ENCODE results near the gene MED13.
"Not testable (repeated sequence)": the region's sequence is repeated elsewhere in the genome, so short reads cannot be mapped to it uniquely, and the experiment has no call there.

Gene MED13

GRCh38 chr17:62049299-62049698, 15.8 kb downstream of the MED13 start:
- DNase-seq, result no peak

GRCh38 chr17:62048262-62048661, 16.8 kb downstream of the MED13 start:
- no peak for DNase-seq

DNA sequence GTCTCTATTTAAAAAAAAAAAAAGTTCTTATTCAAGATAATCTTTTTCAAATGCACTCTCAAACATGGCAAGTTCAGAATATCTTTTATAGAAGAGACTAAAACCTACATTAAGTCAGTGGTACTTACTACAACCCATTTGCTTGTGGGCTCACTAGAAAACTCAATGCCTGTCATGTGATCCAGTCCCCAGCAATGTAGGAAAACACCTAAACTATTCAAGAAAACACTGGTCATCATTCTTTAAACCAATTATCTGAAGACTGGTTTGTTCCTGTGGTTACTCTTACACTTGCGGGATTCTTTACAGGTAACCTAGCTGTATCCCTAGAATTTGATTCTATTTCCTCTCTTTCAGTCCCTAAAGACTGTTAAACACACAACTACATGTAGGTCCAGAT, 19.6 kb downstream of the MED13 start:
- no peak for DNase-seq

DNA sequence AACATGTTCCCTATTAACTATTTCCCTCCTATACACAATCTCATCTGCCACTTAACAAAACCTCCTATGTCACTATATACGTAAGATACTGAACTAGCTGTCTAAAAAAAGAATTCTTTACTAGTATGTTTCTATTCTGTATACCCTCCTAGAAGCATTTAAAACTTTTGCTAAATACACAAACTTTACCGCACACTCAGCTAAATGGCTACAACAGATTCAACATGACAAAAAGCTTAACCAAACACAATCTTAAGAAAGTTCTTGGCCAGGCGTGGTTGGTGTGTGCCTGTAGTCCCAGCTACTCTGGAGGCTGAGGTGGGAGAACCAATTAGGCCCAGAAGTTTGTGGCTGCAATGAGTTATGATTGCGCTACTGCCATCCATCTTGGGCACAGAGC, 20.0 kb downstream of the MED13 start:
- DNase-seq, result no peak

- no peak for DNase-seq
Measured at GRCh38 chr17:62043602-62044001, 21.5 kb downstream of the MED13 start.

- no peak for DNase-seq
Measured at GRCh38 chr17:62043140-62043539, 21.9 kb downstream of the MED13 start.

DNA sequence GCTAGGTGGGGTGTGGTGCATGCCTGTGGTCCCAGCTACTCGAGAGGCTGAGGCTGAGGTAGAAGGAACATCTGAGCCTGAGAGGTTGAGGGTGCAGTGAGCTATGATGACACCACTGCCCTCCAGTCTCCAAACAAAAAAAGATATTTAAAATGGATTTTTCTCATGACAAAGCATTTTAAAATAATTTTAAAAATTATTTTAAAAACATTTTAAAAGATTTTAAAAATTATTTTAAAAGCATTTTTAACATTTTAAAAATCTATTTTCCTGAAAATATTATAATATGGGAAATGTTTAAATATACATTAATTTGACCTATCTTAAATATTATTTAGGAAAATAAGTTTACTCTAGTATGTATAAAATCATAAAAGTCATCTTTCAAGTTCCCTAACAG, 26.8 kb downstream of the MED13 start:
- DNase-seq, result no peak

GRCh38 chr17:62033317-62033716, 31.8 kb downstream of the MED13 start:
- no peak for DNase-seq

- no peak for DNase-seq
Measured at GRCh38 chr17:62032480-62032879, 32.6 kb downstream of the MED13 start.

GRCh38 chr17:62030264-62030663, 34.8 kb downstream of the MED13 start:
- no peak for DNase-seq

GRCh38 chr17:62024866-62025265, 40.2 kb downstream of the MED13 start:
- DNase-seq, result no peak

- no peak for DNase-seq
Measured at GRCh38 chr17:62017912-62018311, 47.2 kb downstream of the MED13 start.

DNA sequence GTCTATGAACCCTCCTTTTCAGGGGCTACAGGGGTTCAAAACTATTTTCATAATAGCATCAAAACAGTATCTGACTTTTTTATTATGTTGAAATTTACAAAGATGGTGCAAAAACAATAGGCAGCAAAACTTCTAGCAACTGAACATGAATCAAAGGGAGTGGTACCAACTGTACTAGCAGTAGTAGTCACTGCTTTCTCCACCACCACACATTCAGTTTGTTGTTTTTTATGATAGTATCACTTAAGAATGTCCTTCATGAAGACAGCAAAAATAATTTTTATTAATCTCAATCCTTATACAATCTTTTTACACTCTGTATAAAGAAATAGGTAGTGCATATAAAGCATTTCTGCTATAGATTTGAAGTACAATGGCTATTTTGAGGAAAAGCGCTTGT, 47.6 kb downstream of the MED13 start:
- DNase-seq, result no peak

DNA sequence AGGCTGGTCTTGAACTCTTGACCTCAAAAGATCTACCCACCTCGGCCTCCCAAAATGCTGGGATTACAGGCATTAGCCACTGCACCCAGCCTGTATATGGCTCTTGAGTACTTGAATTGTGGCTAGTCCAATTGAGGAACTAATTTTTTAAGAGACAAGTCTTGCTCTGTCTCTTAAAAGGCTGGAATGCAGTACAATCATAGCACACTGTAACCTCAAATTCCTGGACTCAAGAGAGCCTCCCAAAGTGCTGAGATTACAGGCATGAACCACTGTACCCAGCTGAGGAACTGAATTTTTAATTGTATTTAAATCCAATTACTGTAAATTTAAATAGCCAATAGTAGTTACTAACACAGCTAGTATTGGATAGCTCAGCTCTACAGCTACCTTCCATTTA, 50.6 kb downstream of the MED13 start:
- DNase-seq, result no peak

DNA sequence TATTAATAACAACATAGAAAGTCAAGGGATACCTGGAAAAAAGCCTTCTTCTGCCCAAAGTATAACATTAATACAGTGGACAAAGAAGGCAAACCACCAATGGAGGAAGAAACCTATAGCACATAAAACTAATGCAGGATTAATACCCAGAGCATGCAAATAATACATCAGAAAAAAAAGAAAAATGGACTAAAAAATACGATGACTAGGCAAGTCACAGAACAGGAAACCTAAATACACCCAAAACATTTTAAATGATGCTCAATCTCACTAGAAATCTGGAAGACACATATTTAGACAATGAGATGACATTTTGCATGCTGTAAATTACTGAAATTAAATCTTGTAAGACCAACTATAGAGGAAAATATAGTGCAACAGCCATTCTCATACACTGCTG, 55.9 kb downstream of the MED13 start:
- DNase-seq, result no peak

- DNase-seq, result no peak
Measured at GRCh38 chr17:62008294-62008693, 56.8 kb downstream of the MED13 start.

- DNase-seq, result no peak
Measured at GRCh38 chr17:62004388-62004787, 60.7 kb downstream of the MED13 start.

GRCh38 chr17:62003141-62003540, 61.9 kb downstream of the MED13 start:
- DNase-seq, result not testable (repeated sequence)

DNA sequence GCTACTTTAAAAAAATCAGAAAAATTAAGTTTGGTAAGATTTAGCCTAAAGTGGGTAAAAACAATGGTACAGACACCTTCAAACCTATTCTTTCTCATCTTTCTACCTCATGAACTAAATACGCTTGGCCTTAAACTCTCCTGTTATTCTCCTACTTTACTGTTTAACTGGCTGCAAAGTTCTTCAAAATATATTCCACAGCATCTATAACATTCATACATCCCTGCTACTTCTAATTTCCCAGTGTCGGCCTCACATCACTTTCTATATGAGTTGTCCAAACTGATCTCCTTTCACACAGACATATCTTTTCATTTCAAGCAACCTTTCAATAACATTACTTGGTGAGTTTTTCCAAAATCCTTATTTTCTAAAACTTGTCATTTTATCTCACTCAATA, 64.0 kb downstream of the MED13 start:
- DNase-seq, result no peak

DNA sequence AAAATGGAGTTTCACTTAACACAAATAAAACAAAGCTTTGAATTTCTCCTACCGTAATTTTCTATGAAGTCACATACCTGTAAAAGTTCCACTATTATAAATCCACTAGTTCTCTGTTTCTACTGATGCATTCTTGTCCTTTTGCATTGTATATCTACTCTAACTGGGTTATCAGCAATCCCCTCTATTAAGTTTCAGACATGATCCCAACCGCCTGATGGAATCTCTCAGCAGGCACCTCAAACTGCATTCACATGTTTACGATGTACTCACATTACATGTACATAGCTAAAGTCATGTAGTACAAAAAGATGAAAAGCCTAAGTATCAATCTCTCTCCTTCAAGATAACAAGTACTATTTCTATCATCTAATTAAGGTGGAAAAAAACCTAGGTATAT, 64.9 kb downstream of the MED13 start:
- DNase-seq, result no peak

DNA sequence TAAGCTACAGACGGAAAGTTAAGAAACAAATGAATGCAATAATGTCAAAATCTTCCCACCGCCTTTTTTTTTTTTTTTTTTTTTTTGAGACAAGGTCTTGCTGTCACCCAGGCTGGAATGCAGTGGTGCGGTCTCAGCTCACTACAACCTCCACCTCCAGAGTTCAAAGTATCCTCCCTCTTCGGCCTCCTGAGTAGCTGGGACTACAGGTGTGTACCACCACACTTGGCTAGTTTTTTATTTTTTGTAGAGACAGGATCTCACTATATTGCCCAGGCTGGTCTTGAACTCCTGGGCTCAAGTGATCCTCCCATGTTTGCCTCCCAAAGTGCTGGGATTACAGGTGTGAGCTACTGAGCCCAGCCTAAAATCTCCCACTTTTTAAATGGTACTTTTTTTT, 66.5 kb downstream of the MED13 start:
- DNase-seq, result not testable (repeated sequence)

DNA sequence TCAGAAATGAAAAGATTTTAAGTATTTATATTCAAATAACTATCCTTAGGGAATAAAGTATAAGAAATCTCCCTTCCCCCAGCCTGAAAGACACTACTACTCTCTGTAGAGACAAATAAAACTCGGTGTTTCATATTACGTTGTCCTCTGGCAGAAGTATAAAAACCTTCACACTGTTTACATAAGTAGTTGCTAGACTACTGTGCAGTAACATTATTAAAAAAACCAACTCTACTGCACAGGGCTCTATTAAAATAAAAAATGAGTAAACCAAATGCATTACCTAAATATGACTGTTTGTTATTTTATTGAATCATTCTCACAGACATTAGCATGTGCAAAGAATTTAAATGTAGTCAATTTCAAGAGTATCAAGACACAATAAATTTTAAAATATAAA, 67.4 kb downstream of the MED13 start:
- DNase-seq, result no peak

GRCh38 chr17:61996916-61997605, 68.0 kb downstream of the MED13 start:
- no peak for DNase-seq

DNA sequence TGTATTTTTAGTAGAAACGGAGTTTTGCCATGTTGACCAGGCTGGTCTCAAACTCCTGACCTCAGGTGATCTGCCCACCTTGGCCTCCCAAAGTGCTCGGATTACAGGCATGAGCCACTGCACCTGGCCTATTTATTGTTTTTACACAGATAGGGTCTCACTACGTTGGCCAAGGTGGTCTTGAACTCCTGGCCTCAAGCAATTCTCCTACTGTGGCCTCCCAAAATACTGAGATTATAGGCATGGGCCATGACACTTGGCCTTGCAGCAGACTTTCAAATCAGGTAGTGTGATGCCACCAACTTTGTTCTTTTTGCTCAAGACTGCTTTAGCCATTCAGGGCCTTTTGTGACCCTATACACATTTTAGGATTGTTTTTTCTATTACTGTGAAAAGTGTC, 75.6 kb downstream of the MED13 start:
- DNase-seq, result no peak

DNA sequence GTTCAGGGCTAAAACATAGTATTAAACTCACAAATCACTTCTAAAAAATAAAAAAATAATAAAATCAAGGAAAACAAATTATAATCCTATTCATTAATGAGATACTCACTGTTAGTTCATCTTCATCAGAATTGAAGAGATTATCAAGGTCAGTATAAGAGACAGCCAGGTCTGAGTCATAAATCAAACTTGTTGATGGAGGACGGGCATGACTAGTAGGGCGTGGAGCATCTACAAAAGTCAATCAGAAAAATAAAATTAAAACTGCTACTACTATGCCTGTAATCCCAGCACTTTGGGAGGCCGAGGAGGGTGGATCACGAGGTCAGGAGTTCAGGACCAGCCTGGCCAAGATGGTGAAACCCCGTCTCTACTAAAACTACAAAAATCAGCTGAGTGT, 78.2 kb downstream of the MED13 start:
- no peak for DNase-seq

GRCh38 chr17:61984821-61985220, 80.3 kb downstream of the MED13 start:
- DNase-seq, result no peak

Measured in SIG-M5 (cell line).